Mammary epithelial cell (primary cell): ENCODE results near the gene EEFSEC.

Experiments used
- CTCF ChIP-seq, 2 donors: IDR thresholded peaks in 1 of 2; conservative IDR thresholded peaks in 1 of 2; 2 replicates each; pipeline ENCODE4 v1.5.1; 2011 to 2012; ENCODE audit warnings: inconsistent platforms in 2 of 2, low read length in 2 of 2, mild to moderate bottlenecking in 2 of 2, control low read depth in 1 of 2, low read depth in 1 of 2; ENCODE audit not compliant: insufficient read depth in 1 of 2; ENCODE audit errors: extremely low read depth in 1 of 2
- EZH2 ChIP-seq: IDR thresholded peaks from 2 replicates; pipeline ENCODE4 v1.6.1; 2012; ENCODE audit warnings: low read length, inconsistent platforms, borderline replicate concordance

- TF ChIP-seq CTCF (conservative IDR thresholded peaks at IDR 0.05 in 1 of 2, IDR thresholded peaks at IDR 0.05 in 1 of 2; ENCODE audit: extremely low read depth in 1 of 2, insufficient read depth in 1 of 2, low read depth in 1 of 2, low read length in 2 of 2) (no peak), EZH2 (no peak)
Measured at GRCh38 chr3:128402319-128402718, 249.0 kb downstream of the EEFSEC start.
